Dedifferentiated amniotic fluid mesenchymal stem cell (primary cell): ENCODE measurements around the gene RABEP2.
"Not testable (repeated sequence)": the region's sequence is repeated elsewhere in the genome, so short reads cannot be mapped to it uniquely, and the experiment has no call there.

Source experiments
- DNase-seq: peaks from one replicate; pipeline ENCODE4 v3.0.0-alpha.2; 2016; ENCODE audit errors: extremely low spot score

RABEP2 gene

DNA sequence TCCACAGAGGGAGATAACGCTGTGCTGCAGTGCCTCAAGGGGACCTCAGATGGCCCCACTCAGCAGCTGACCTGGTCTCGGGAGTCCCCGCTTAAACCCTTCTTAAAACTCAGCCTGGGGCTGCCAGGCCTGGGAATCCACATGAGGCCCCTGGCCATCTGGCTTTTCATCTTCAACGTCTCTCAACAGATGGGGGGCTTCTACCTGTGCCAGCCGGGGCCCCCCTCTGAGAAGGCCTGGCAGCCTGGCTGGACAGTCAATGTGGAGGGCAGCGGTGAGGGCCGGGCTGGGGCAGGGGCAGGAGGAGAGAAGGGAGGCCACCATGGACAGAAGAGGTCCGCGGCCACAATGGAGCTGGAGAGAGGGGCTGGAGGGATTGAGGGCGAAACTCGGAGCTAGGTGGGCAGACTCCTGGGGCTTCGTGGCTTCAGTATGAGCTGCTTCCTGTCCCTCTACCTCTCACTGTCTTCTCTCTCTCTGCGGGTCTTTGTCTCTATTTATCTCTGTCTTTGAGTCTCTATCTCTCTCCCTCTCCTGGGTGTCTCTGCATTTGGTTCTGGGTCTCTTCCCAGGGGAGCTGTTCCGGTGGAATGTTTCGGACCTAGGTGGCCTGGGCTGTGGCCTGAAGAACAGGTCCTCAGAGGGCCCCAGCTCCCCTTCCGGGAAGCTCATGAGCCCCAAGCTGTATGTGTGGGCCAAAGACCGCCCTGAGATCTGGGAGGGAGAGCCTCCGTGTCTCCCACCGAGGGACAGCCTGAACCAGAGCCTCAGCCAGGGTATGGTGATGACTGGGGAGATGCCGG, 7.5 kb upstream of the RABEP2 start:
- DNase-seq, result no peak

DNA sequence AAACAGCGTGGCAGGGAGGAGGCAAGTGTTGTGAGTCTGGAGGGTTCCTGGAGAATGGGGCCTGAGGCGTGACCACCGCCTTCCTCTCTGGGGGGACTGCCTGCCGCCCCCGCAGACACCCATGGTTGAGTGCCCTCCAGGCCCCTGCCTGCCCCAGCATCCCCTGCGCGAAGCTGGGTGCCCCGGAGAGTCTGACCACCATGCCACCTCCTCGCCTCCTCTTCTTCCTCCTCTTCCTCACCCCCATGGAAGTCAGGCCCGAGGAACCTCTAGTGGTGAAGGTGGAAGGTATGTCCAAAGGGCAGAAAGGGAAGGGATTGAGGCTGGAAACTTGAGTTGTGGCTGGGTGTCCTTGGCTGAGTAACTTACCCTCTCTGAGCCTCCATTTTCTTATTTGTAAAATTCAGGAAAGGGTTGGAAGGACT, 6.8 kb upstream of the RABEP2 start, which contains the start of gene CD19:
Gene CD19, plus strand, starts transcription at position 171 of the 425 bp plus-strand sequence. Its CDS starts 30 bp downstream, at position 201.
- no peak for DNase-seq

DNA sequence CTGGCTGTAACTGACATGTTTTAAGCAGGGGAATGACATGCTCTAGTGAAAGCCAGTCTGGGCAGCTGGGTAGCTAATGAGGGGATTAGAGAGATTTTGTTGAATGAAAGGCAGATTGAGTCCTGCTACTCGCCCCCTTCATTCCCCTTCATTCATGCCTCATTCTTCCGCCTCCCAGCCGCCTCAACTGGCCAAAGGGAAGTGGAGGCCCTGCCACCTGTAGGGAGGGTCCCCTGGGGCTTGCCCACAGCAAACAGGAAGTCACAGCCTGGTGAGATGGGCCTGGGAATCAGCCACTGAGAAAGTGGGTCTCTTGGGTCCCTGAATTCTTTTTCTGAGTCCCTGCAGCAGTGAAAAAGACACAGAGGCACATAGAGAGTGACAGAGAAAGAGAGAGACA, 5.6 kb upstream of the RABEP2 start:
- no peak for DNase-seq

GRCh38 chr16:28930203-28930602, 5.2 kb upstream of the RABEP2 start:
- DNase-seq, result no peak

DNA sequence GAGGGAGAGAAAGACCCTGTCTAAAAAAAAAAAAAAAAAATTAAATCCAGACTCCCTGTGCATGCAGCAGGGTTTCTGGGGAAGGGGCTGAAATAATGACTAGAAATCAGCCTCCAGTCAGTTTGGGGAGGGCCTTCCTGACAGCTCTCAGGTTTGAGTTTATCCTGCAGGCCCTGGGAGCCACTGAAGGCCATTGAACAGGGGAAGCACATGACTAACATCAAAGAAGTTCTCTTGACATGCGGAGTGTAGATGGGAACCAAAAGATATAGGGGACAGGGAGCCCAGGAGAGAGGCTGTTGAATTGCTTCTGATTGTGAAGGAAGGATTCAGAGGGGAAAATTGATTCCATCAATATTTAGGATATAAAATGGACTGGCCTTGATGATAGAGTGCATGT, 2.8 kb upstream of the RABEP2 start:
- no peak for DNase-seq

GRCh38 chr16:28926284-28926683, 1.2 kb upstream of the RABEP2 start:
- not testable (repeated sequence) for DNase-seq

GRCh38 chr16:28925386-28926228, 569 bp upstream of the RABEP2 start:
- peak; percentile 66 for DNase-seq

DNA sequence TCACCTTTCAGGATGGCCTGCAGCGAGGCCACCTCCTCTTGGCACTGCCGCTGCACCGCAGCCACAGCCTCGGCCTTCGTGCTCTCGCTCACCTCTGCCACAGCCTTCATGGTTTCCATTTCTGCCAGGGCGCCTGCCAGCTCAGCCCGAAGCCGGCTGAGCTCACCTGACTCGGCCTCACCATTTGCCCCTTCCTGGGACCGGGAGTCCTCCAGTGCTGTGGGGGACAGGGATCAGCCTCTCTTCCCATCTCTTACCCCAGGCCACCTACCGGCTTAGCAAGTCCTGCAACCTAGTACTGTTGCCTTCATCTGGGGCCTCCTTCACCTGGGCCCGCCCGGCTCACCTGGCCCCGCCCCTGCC, 658 bp downstream of the RABEP2 start:
- DNase-seq, result no peak

DNA sequence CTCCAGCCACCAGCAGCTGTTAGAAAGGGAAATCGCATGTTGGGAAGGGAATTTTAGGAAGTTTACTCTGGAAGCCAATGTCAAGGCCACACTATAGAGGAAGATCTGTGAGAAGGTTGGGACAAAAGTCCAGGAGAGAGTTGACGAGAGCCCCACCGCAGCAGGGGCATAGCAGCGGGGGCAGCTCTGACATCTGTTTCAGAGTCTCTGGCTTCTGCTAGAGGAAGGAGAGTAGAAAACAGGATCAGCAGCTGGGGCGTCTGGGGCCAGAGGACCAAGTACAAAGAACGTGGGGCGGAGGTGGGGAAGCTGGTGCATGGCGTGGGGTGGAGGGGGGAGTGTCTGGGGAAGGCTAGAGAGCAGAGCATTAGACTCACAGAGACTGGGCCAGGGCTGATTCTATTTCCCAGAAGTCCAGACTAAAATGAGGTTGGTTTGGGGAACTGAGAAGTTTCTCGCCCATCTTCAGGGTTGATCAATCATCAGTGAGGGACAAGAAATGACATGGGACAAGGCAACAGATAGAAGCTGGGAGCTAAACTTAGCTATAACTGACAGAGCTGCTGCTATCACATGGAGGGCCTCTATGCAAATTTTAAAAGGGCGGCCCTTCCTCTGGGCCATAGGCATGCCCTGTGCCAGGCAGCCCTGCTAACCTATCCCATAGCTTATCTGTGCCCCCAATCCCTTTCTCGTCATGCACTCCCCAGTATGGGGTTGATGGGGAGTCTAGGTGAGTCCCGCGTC, 1.2 kb downstream of the RABEP2 start:
- DNase-seq, result no peak

GRCh38 chr16:28923231-28923587, 1.8 kb downstream of the RABEP2 start:
- DNase-seq, result no peak

DNA sequence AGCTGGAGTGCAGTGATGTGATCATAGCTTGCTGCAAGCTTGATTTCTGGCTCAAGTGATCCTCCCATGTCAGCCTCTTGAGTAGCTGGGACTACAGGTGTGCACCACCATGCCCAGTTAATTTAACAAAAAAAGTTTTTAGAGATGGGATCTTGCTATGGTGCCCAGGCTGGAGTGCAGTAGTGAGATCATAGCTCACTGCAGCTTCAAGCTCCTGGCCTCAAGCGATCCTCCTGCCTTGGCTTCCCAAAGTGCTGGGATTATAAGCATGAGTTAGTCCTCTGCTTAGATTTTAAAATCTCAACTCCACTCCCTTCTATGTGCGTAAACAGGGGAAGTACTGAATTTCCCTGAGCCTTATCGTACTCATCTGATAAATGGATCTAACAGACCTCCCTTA, 6.3 kb downstream of the RABEP2 start:
- no peak for DNase-seq

GRCh38 chr16:28917095-28917494, 7.9 kb downstream of the RABEP2 start:
- no peak for DNase-seq

DNA sequence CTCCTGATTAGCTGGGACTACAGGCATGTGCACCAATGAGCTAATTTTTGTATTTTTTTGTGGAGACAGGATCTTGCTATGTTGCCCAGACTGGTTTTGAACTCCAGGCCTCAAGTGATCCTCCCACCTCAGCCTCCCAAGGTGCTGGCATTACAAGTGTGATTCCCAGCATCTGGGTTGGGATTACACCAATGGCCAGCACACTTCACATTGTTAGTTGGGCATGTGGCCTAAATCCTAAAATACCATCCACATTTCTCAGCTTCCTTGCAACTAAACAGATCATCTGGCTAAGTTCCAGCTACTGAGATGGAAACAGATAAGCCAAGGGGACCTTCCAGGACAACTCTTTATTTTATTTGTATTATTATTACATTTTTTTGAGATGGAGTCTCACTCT, 9.9 kb downstream of the RABEP2 start:
- DNase-seq, result no peak

DNA sequence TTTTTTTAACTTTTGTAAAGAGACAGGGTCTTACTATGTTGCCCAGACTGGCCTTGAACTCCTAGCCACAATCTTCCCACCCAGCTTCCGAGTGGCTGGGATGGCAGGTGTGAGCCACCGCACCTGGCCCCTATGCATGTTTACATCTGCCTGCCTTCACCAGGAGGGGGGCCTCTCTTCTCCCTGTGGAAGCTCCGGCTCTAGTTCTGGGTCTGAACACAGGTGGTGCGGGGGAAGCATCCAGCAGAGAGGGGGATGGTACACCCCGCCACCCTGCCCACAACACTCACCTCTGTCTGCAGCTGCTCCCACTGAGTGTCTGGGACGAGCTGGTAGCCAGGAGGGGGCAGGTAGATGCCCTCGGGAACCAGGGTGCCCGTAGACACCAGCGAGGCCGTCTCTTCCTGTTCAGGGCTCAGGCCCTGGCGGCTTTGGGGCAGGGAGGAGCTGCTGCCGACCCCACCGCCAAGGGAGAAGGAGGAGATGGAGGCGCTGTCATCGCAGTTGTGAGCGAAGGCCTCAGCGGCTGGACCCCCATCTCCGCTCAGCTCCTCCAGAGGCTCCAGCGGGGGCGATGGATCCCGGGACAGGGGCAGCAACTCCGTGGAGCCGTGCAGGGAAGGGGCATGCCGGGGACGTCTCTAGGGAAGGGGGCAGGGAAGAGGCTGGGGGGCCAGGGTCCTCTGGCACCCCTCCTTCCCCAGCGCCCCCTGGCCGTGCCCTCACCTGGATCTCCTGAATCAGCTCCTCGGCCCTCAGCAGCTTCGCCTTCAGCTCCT, 10.9 kb downstream of the RABEP2 start:
- no peak for DNase-seq

DNA sequence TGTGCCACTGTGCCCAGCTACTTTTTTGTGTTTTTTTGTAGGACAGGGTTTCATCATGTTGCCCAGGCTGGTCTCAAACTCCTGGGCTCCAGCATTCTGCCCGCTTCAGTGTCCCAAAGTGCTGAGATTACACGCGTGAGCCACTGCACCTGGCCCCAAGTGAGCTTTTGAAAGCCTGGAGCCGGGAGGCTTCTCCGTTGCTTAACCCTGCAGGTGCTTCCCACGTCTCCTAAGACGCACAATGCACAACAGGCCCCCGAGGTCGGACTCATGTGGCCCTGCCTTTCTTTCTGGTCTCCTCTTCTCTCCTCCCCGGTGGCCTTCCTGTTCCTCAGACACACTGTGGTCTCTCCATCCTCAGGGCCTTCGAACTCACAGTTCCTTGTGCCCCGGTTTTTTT, 12.5 kb downstream of the RABEP2 start:
- no peak for DNase-seq

DNA sequence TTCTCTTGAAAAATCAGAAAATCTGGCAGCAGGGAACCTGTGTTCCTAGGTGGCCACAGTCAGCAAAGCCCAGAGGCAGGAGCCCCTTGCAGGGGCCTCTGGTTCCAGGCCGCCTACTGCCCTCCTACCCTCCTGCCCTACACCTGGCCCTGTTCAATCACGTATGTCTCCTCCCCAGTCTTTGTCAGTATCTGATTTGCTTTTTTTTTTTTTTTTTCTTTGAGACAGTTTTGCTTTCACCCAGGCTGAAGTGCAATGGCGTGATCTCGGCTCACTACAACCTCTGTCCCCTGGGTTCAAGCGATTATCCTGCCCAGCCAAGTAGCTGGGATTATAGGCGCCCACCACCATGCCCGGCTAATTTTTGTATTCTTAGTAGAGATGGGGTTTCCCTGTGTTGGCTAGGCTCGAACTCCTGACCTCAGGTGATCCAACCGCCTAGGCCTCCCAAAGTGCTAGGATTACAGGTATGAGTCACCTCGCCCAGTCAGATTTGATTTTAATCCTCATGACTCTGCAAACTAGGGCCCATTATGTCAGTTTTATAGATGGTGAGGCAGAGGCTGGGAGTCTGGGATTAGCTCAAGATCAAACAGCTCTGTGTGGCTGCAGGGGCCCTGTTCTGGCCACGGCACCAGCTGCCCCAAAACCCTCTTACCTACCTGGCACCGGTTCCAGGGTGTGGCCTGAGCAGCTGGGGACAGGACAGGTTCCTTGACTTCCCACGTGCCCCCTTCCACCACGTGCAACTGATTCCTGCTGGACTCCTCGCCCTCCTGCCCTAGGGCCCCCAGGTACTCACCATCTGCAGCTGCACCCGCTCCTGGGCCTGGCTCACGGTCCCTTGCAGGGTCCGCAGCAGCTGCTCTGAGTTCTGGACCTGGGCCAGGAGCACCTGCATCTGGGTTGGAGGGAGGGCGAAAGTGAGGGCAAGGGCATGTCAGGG, 14.7 kb downstream of the RABEP2 start:
- no peak for DNase-seq

- no peak for DNase-seq
Measured at GRCh38 chr16:28905800-28906372, 19.2 kb downstream of the RABEP2 start.

GRCh38 chr16:28905229-28905754, 19.7 kb downstream of the RABEP2 start:
- DNase-seq, result no peak

DNA sequence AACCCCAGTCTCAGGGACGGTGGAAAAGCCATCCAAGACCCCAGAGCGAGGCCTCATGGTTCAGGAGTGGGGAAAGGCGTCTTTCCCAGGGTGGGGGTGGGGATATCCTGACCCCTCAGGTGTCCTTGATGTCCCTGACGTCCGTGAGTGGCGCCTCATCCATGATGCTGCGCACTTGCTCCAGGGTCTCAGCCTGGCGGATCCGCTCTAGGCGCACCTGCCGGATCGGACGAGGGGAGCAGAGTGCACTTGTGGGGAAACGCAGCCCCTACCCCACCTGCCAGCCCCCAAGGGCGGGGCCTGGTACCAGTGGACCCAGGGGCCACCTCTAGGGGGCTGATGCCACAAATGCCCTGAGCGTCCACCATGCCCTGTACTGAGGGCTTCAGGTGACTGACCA, 20.2 kb downstream of the RABEP2 start:
- DNase-seq, result no peak

DNA sequence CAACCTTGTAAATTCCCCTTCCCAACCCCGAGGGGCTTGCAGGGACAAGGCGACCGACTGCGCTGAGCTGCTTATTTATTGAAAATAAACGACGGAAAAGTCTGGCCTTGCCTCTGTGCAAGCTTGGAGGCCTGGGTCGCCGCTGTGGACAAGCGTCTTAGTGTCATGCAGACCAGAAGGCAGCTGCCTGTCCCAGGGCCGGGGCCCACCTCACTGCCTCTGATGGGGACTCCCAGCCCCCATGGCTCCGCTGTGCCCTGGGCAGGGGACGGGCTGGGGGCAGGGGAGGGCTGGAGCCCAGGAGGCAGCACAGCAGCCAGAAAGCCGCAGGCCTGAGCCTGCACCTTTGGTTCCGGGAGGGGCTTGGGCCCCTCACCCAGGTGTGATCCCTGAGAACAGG, 20.7 kb downstream of the RABEP2 start:
- DNase-seq, result no peak
